ENCODE data around the gene IFNAR1.

DNA sequence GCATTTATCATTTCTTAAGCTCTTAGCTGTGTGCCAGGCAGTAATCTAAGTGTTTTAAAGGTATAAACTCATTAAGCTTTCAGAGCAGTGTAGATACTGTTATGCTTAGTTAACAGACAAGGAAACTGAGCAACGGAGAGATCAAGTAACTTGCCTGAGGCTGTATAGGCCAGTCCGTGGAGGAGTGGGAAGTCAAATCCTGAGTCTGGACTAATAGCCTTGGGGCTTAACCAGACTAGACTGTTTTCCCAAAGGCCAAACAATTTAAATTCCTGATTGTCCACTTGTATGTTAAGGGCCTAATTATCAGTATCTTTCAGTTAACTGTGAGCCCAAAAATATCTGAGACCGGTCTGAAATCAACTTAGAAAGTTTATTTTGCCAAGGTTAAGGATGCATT is 2.6 kb downstream of the IFNAR1 start:
- TF ChIP-seq, protein P1, sequence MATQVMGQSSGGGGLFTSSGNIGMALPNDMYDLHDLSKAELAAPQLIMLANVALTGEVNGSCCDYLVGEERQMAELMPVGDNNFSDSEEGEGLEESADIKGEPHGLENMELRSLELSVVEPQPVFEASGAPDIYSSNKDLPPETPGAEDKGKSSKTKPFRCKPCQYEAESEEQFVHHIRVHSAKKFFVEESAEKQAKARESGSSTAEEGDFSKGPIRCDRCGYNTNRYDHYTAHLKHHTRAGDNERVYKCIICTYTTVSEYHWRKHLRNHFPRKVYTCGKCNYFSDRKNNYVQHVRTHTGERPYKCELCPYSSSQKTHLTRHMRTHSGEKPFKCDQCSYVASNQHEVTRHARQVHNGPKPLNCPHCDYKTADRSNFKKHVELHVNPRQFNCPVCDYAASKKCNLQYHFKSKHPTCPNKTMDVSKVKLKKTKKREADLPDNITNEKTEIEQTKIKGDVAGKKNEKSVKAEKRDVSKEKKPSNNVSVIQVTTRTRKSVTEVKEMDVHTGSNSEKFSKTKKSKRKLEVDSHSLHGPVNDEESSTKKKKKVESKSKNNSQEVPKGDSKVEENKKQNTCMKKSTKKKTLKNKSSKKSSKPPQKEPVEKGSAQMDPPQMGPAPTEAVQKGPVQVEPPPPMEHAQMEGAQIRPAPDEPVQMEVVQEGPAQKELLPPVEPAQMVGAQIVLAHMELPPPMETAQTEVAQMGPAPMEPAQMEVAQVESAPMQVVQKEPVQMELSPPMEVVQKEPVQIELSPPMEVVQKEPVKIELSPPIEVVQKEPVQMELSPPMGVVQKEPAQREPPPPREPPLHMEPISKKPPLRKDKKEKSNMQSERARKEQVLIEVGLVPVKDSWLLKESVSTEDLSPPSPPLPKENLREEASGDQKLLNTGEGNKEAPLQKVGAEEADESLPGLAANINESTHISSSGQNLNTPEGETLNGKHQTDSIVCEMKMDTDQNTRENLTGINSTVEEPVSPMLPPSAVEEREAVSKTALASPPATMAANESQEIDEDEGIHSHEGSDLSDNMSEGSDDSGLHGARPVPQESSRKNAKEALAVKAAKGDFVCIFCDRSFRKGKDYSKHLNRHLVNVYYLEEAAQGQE (IDR thresholded peaks at IDR 0.05) = no peak
- no peak for TF ChIP-seq CEBPB (IDR thresholded peaks at IDR 0.05)
- TF ChIP-seq, protein P2, sequence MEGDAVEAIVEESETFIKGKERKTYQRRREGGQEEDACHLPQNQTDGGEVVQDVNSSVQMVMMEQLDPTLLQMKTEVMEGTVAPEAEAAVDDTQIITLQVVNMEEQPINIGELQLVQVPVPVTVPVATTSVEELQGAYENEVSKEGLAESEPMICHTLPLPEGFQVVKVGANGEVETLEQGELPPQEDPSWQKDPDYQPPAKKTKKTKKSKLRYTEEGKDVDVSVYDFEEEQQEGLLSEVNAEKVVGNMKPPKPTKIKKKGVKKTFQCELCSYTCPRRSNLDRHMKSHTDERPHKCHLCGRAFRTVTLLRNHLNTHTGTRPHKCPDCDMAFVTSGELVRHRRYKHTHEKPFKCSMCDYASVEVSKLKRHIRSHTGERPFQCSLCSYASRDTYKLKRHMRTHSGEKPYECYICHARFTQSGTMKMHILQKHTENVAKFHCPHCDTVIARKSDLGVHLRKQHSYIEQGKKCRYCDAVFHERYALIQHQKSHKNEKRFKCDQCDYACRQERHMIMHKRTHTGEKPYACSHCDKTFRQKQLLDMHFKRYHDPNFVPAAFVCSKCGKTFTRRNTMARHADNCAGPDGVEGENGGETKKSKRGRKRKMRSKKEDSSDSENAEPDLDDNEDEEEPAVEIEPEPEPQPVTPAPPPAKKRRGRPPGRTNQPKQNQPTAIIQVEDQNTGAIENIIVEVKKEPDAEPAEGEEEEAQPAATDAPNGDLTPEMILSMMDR (IDR thresholded peaks at IDR 0.05) = no peak
- TF ChIP-seq PHF8 (IDR thresholded peaks at IDR 0.05; ENCODE audit: borderline replicate concordance, low read depth) = no peak
- TF ChIP-seq, protein P3, sequence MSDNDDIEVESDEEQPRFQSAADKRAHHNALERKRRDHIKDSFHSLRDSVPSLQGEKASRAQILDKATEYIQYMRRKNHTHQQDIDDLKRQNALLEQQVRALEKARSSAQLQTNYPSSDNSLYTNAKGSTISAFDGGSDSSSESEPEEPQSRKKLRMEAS (IDR thresholded peaks at IDR 0.05) = no peak
- TF ChIP-seq HDAC2 (IDR thresholded peaks at IDR 0.05) = no peak
- no peak for TF ChIP-seq RFX5 (IDR thresholded peaks at IDR 0.05)
- TF ChIP-seq NPAS2 (CRISPR knock-in tag; IDR thresholded peaks at IDR 0.05; ENCODE audit: borderline replicate concordance) = no peak
